Fibroblast of mammary gland (primary cell): ENCODE results near the gene SLC27A4.
A peak's percentile ranks its signal among the peaks of the same experiment; 100 is the strongest.

Experiments used
- DNase-seq: peaks from one replicate; pipeline ENCODE4 v3.0.0-alpha.2; 2010; ENCODE audit warnings: low read depth
- H3K4me3 ChIP-seq: 2 replicates; pipeline ENCODE4 v1.5.1; 2011; ENCODE audit warnings: low read depth, mild to moderate bottlenecking, low read length, moderate library complexity; ENCODE audit not compliant: control insufficient read depth
- TF ChIP-seq, protein P1 (sequence below): conservative IDR thresholded peaks from 2 replicates; pipeline ENCODE4 v1.5.1; 2011; ENCODE audit warnings: low read depth, low read length, inconsistent platforms; ENCODE audit not compliant: control insufficient read depth, insufficient read depth

The SLC27A4 gene

DNA sequence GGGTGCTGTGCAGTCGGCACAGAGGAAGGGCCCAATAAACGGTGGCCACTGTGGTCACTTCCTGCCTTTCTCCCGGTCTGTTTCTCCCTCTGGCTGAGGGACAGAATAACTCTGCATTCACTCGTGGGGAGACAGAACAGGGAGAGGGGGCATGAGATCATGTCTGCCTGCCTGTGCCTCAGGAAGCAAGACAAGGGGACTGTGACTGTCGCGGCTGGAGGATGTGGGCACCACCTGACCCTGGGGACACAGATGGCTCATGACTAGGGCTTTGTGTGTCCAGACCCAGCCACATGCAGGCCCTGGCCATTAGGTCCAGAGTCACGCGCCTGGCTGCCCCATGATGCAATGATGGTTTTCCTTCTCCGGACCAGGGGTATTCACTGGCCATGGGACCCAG is 23.9 kb upstream of the SLC27A4 start:
- TF ChIP-seq, protein P1, sequence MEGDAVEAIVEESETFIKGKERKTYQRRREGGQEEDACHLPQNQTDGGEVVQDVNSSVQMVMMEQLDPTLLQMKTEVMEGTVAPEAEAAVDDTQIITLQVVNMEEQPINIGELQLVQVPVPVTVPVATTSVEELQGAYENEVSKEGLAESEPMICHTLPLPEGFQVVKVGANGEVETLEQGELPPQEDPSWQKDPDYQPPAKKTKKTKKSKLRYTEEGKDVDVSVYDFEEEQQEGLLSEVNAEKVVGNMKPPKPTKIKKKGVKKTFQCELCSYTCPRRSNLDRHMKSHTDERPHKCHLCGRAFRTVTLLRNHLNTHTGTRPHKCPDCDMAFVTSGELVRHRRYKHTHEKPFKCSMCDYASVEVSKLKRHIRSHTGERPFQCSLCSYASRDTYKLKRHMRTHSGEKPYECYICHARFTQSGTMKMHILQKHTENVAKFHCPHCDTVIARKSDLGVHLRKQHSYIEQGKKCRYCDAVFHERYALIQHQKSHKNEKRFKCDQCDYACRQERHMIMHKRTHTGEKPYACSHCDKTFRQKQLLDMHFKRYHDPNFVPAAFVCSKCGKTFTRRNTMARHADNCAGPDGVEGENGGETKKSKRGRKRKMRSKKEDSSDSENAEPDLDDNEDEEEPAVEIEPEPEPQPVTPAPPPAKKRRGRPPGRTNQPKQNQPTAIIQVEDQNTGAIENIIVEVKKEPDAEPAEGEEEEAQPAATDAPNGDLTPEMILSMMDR: no peak
- no peak for DNase-seq
- H3K4me3 ChIP-seq: no peak overlapping the region

DNA sequence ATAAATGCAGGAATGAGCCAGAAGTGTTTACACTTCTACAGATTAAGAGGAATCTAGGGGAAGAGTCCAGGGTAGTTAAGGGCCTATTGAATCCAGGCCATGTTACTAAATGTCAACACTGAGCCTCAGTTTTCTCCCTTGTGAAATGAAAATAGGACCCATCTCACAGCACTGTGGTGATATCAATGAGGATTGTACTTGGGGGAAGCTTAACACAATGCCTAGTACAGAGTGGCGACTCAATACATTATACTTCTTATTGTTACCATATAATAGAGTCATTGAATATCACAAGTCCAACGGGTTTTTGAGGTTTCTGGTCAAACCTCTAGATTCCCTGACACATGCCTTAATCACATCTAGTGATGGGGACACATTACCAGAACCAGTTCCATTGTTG is 22.7 kb upstream of the SLC27A4 start:
- no peak for DNase-seq
- TF ChIP-seq, protein P1: no peak
- H3K4me3 ChIP-seq: no peak overlapping the region

DNA sequence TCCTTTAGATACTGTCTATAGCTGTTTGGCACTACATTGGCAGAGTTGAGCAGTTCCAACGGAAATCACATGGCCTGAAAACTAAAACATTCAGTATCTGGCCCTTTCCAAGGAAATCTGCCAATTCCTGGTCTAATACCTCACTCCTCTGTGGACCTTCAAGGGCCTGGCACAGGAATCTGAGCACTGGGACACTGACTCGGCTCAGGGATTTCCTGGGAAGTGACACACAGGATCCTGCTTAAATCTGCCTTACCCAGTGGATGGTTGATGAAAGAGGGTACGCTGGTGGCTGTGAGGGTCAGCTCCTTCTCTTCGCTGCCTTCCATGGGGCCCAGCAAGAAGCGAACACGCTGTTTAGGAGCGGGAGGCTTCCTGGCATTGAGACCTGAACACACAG is 19.0 kb upstream of the SLC27A4 start:
- DNase-seq: no peak

DNA sequence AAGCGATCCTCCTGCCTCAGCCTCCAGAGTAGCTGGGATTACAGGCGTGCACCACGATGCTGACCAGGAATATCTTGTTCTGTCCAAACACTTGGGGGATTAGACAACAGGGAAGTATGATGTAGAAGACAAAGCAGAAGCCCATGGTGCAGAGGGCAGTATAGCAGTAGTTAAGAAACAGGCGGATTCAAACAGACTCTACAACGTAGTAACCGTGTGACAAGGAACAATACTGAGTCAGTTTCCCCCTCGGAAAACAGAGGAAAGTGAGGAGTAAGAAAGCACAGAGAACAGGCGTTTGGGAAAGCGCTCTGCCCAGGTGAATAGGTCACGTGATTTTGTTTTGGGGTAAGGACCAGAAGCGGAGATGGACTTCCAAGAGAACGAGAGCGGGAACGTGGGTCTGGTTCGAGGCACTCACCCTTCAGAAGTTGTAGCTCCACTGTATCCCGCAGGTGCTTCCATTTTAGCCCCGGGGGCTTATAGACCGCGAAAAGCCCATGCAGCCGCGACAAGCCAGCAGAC is 18.4 kb upstream of the SLC27A4 start:
- TF ChIP-seq, protein P1: no peak
- peak overlapping the region; percentile 93 for H3K4me3 ChIP-seq
- no peak for DNase-seq

More for the DNA sequence above, 19.0 kb upstream of the SLC27A4 start:
- peak overlapping the region; percentile 93 for H3K4me3 ChIP-seq
- TF ChIP-seq, protein P1: no peak

DNA sequence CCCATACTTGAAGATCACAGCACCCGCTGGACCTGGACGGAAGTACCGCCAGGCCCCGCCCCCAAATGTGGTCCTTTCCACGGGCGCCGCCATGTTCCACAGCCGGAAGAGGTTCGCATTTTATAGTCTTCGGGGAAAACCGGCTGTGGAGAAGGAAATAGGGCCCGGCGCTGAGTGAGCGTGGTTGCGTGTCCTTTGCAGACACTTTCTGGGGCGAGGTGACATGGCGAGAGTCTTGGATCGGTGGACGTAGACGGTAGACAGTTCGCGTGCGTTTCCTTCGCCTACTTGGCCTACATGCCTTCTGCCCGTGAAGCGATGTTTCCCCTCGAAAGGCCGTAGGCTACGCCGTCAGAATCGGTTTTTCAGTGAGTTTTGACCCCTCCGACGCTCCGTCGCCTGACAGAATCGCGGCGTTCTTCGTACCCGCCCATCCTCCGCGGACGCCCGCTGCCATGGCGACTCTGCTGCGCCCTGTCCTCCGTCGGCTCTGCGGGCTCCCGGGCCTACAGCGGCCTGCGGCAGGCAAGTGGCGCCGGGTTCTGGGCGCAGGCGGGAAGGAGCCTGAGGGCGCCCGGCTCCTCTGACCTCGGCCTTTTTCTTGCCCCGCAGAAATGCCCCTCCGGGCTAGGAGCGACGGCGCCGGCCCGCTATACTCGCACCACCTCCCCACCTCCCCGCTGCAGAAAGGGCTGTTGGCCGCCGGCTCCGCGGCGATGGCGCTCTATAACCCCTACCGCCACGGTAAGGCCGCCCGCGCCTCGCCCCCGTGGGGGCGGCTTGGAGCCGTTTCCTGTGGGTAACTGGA is 17.7 kb upstream of the SLC27A4 start, which contains the start of the genes COQ4 and TRUB2:
Gene COQ4, plus strand, starts transcription at position 436 of the 808 bp plus-strand sequence. Its CDS starts 20 bp downstream, at position 456.
Gene TRUB2, minus strand, starts transcription at position 44 of the 808 bp plus-strand sequence. Its CDS starts 39 bp downstream, at position 5.
- peak within 1 kb of the TSS; percentile 93 for H3K4me3 ChIP-seq
- DNase-seq: peak; percentile 92
- TF ChIP-seq, protein P1: no peak

DNA sequence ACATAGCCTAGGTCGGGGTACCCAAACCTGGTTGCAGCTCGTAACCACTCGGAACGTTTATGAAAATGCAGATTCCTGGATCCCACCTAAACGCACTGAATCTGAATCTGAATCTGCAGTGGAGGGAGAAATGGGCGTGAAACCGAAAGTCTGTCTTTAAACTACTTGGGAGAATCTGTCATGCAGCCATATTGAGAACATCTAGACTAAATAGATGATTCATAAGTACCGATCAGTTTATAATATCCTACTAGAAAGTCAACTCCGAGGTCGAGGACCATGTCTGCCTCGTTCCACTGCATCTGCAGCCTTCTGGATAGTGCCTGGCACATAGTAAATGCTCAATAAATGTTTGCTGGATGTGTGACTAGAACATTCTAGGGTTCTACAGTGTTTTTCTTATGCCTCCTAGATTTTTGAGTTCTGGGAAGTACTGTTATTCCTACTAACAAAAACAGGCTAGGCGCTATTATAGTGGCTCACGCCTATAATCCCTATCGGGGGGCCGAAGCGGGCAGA is 17.1 kb upstream of the SLC27A4 start:
- TF ChIP-seq, protein P1: no peak
- peak overlapping the region; percentile 93 for H3K4me3 ChIP-seq
- peak; percentile 47 for DNase-seq
